Retinal pigment epithelial cell (primary cell): ENCODE measurements around the gene CRMP1.

Experiments
- DNase-seq: peaks from one replicate; pipeline ENCODE4 v3.0.0-alpha.2; 2010; ENCODE audit warnings: low read depth
- H3K4me3 ChIP-seq: 2 replicates; pipeline ENCODE4 v1.5.1; 2011; ENCODE audit warnings: mild to moderate bottlenecking, low read length, control low read depth, moderate library complexity
- TF ChIP-seq, protein P1 (sequence below): conservative IDR thresholded peaks from 2 replicates; pipeline ENCODE4 v1.5.1; 2011; ENCODE audit warnings: low read depth, low read length, control low read depth, inconsistent platforms

The CRMP1 gene

DNA sequence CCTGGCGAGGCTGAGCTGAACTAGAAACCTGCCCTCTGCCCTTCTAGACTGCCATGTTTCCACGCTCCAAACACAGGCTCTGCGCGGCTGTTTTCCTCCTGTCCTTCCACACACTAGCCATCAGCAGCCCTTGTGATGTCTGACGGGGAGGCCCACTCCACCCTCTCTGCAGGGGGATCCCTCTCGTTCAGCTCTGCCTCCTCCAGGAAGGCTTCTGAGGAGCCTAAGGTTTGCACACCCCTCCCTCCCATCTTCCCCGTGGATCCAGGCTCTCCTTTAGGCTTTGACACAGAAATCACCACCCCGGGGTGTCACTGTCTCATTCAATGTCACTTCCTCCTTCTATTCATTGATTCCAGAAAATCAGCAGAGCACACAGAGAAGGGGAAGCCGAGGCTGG lies 38.6 kb upstream of the CRMP1 start:
- no peak overlapping the region for H3K4me3 ChIP-seq
- TF ChIP-seq, protein P1, sequence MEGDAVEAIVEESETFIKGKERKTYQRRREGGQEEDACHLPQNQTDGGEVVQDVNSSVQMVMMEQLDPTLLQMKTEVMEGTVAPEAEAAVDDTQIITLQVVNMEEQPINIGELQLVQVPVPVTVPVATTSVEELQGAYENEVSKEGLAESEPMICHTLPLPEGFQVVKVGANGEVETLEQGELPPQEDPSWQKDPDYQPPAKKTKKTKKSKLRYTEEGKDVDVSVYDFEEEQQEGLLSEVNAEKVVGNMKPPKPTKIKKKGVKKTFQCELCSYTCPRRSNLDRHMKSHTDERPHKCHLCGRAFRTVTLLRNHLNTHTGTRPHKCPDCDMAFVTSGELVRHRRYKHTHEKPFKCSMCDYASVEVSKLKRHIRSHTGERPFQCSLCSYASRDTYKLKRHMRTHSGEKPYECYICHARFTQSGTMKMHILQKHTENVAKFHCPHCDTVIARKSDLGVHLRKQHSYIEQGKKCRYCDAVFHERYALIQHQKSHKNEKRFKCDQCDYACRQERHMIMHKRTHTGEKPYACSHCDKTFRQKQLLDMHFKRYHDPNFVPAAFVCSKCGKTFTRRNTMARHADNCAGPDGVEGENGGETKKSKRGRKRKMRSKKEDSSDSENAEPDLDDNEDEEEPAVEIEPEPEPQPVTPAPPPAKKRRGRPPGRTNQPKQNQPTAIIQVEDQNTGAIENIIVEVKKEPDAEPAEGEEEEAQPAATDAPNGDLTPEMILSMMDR: no peak
- no peak for DNase-seq

- H3K4me3 ChIP-seq: no peak overlapping the region
- TF ChIP-seq, protein P1: no peak
- DNase-seq: no peak
Measured at GRCh38 chr4:5930876-5931275, 38.0 kb upstream of the CRMP1 start.

GRCh38 chr4:5930456-5930855 lies 37.6 kb upstream of the CRMP1 start:
- H3K4me3 ChIP-seq: no peak overlapping the region
- no peak for DNase-seq
- TF ChIP-seq, protein P1: no peak

GRCh38 chr4:5928844-5929420 lies 36.0 kb upstream of the CRMP1 start:
- H3K4me3 ChIP-seq: no peak overlapping the region
- TF ChIP-seq, protein P1: no peak
- DNase-seq: no peak

DNA sequence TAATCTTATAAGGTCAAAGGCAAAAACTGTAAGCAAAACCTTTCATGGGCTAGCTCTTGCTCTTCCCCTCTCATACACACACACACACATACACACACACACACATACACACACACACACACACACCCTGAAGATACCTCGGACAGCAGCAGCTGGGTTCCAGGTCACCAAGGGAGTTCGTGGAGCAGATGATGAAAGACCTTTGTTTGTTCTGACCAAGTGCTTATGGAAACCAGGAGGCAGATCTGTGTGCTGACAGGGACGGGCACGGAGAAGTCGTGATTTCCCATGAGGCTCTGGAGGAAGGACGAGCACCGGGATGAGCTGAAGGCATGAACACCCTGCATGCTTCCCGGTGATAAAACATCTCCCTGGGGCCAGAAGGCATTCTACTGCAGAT lies 35.4 kb upstream of the CRMP1 start:
- TF ChIP-seq, protein P1: no peak
- no peak for DNase-seq
- no peak overlapping the region for H3K4me3 ChIP-seq

DNA sequence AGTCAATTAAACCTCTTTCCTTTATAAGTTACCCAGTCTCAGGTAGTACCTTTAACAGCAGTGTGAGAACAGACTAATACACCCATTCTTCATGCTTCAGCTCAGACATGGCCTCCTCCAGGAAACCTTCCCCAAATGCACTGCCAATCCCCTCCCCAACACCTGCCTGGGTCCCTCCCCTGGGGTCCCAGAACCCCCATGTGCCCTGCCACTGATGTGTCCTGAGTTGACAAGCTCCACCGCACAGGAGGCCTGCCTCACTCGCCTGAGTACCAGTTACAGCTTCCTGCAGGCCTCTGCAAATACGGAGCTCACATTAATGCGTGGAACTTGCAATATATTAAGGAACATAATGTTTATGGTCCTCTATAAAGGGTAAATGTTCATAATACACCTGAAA lies 34.9 kb upstream of the CRMP1 start:
- no peak overlapping the region for H3K4me3 ChIP-seq
- TF ChIP-seq, protein P1: no peak
- DNase-seq: no peak

- no peak for DNase-seq
- TF ChIP-seq, protein P1: no peak
- no peak overlapping the region for H3K4me3 ChIP-seq
Measured at GRCh38 chr4:5927116-5927515, 34.2 kb upstream of the CRMP1 start.
